Measurements from ENCODE around the gene PCF11.
"Not testable (repeated sequence)": the region's sequence is repeated elsewhere in the genome, so short reads cannot be mapped to it uniquely, and the experiment has no call there.

The PCF11 gene

DNA sequence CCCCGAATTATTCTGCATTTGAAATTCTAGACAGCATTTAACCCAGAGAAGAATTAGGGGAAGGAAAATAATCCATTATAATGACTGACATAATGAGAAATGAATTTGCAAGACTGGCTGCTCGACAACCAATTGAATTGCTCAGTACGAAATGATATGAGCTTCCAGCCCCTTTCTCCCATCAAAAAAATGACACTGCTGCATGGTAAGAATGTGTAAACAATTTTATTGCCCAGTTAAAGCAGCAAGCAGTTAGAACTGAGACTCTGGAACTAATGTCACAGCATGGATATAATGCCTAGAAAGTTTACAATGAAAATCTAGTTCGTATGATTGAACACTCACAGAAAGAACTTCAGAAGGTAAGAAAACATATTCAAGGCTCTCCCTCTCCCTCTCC, 24.7 kb upstream of the PCF11 start:
- TF ChIP-seq, protein P1, sequence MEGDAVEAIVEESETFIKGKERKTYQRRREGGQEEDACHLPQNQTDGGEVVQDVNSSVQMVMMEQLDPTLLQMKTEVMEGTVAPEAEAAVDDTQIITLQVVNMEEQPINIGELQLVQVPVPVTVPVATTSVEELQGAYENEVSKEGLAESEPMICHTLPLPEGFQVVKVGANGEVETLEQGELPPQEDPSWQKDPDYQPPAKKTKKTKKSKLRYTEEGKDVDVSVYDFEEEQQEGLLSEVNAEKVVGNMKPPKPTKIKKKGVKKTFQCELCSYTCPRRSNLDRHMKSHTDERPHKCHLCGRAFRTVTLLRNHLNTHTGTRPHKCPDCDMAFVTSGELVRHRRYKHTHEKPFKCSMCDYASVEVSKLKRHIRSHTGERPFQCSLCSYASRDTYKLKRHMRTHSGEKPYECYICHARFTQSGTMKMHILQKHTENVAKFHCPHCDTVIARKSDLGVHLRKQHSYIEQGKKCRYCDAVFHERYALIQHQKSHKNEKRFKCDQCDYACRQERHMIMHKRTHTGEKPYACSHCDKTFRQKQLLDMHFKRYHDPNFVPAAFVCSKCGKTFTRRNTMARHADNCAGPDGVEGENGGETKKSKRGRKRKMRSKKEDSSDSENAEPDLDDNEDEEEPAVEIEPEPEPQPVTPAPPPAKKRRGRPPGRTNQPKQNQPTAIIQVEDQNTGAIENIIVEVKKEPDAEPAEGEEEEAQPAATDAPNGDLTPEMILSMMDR (conservative IDR thresholded peaks at IDR 0.05), result no peak
- H3K27ac ChIP-seq, result peak overlapping the region; percentile 78

DNA sequence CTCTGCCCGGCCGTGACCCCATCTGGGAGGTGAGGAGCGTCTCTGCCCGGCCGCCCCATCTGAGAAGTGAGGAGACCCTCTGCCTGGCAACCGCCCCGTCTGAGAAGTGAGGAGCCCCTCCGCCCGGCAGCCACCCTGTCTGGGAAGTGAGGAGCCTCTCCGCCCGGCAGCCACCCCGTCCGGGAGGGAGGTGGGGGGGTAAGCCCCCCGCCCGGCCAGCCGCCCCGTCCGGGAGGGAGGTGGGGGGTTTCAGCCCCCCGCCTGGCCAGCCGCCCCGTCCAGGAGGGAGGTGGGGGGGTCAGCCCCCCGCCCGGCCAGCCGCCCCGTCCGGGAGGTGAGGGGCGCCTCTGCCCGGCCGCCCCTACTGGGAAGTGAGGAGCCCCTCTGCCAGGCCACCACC, 23.7 kb upstream of the PCF11 start:
- not testable (repeated sequence) for H3K27ac ChIP-seq

DNA sequence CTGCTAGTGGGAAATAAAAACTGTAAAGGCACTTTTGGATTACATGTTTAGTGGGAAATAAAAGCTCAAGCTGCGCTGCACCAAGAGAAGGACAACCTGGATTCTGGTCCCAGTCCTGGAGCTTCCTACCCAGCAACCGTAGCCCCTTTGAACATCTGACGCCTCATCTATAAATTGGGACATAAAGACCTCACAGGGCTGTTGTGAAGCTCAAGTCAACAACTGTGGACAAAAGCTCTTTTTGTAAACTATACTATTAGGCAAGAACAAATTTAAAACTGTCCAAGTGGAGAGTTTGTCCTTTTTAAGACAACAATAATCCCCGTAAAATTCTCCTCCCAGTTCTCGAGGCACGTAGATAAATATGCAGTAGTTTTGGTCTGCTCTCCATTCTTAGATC, 17.6 kb upstream of the PCF11 start:
- TF ChIP-seq, protein P1 (conservative IDR thresholded peaks at IDR 0.05), result no peak
- peak overlapping the region; percentile 95 for H3K27ac ChIP-seq

DNA sequence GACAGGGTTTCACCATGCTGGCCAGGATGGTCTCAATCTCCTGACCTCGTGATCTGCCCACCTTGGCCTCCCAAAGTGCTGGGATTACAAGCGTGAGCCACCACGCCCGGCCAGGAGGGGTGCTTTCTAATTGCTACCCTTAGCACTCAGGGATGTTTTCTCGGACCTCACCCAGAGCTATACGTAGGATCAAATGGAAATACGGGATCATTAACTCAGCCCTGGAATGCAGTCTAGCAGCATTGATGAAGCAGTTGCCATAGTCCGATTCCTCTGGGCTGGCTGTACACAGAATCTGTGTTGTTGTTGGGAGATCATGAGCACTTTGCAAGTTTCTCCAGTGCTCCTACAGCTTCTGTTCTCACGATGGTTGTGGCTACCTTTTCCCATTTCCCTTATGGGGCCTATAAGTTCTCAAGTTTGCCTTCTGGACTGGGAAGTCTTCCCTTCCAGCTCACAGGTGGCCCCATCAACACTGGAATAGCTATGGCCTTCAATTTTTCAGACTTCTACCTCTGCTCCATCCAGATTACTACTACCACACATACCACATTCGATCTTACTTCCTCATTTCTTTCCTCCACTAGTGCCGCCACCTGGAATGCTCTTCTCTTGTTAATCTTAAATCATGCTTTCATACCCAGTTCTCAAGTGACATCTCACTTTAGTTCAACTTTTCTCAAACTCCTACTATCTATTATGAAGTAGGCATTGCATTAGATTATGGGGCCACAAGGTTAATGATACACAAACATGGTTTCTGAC, 16.1 kb upstream of the PCF11 start:
- TF ChIP-seq, protein P1 (conservative IDR thresholded peaks at IDR 0.05), result no peak
- H3K27ac ChIP-seq, result peak overlapping the region; percentile 95

DNA sequence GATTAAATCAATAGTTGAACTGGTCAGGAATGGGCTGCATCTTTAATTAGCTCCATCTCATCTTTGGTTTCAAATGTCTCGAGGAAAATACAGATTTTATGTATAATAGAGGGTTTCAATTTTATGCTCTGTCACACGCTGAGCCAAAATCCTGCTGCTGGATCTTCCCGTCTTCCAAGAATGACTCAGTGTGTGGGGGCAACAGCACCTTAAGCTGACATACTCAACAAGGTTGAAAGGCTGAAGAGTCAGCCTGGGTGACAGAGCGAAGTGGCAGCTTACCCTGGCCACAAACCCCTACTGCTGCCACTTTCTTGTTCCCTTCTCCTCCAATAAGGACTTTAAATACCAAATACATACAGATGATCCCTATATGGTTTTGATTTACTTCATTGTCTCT, 9.0 kb upstream of the PCF11 start:
- H3K27ac ChIP-seq, result no peak overlapping the region
- TF ChIP-seq, protein P1 (conservative IDR thresholded peaks at IDR 0.05), result no peak

DNA sequence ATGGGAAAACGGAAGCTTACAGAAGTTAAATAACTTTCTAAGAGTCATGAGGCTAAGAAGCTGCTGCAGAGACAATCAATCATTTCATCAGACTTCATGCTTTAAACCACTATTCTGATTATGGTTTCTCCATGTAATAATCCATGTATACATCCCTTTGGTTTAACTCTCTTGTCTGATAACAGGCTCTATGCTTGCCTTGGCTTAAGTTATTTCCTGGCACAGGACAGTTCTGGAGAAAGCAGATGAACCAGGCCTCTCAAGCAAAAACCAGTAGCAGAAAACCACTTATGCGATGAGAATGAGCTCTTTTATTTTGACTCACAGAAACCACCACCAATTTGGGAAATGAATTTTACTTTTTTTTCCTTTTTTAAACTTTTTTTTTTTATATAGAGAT, 6.5 kb upstream of the PCF11 start:
- TF ChIP-seq, protein P1 (conservative IDR thresholded peaks at IDR 0.05), result no peak
- no peak overlapping the region; the same call in 1 of the 2 replicates for H3K27ac ChIP-seq

DNA sequence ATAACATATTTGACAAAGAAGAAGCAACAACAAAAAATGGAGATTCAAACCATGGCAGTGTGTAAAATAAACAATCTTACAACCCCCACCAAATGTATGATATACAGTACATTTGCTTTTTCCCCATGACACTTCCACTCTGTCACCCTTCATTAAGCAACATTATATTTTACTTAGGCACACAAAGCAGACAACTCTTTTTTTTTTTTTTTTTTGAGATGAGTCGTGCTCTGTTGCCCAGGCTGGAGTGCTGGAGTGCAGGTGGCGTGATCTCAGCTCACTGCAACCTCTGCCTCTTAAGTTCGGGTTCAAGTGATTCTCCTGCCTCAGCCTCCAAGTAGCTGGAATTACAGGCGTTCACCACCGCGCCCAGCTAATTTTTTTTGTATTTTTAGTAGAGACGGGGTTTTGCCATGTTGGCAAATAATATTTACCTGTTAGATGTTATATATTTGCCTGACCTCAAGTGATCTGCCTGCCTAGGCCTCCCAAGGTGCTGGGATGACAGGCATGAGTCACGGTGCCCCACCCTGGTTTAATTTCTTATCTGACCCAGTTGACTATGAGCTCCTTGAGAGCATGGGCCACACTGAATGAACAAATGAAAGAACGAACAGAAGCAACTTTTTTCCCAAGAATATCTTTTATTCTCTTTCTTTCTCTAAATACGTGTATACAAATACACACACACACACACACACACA, 5.5 kb upstream of the PCF11 start:
- no peak overlapping the region for H3K27ac ChIP-seq
- TF ChIP-seq, protein P1 (conservative IDR thresholded peaks at IDR 0.05), result no peak

DNA sequence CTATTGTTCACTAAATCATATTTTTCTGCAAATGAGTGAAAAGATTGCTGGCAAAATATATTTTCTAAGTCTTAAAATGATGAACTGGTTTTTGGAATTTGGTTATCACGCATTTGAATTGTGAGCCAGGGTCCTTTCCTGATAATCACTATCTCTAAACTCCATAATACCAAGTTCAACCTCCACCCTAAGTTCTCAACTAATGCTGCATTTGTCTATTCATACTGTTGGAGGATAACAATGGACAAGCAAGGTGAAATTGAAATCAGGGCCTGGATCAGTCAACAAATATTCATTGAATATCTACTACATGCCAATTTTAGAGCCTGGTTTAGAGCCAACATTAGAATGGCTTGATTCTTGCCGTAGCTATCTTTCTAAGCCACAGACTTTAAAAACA, 4.7 kb upstream of the PCF11 start:
- no peak overlapping the region for H3K27ac ChIP-seq
- TF ChIP-seq, protein P1 (conservative IDR thresholded peaks at IDR 0.05), result no peak
